Stimulated activated naive B cell treated with anti-CD40 and anti-IgM and Interleukin-4, amounts not matched to agents 10 μg/mL and 1 μg/mL and 100 μg/mL, for 72 hours (primary cell): ENCODE results near the gene SNX18.

ENCODE experiments used
- ATAC-seq, 2 donors: fragments of 150-1000 bp; cut with Tn5 transposase; replicated peaks; 2 replicates each; pipeline ENCODE4 v1.10.0; 2021; ENCODE audit warnings: moderate library complexity in 1 of 2
- DNase-seq: peaks from one replicate; pipeline ENCODE4 v3.0.0; 2021
- H3K27ac Mint-ChIP-seq: one replicate; pipeline ENCODE4 v1.8.0; 2022; ENCODE audit warnings: mild to moderate bottlenecking, mixed read lengths
- H3K27me3 Mint-ChIP-seq, 2 donors: one replicate each; pipeline ENCODE4 v1.8.0; 2022; ENCODE audit warnings: mixed read lengths in 2 of 2
- H3K36me3 Mint-ChIP-seq, 2 donors: one replicate each; pipeline ENCODE4 v1.8.0; 2022; ENCODE audit warnings: mixed read lengths in 2 of 2, mild to moderate bottlenecking in 1 of 2
- H3K4me1 Mint-ChIP-seq, 2 donors: one replicate each; pipeline ENCODE4 v1.8.0; 2022; ENCODE audit warnings: mixed read lengths in 2 of 2, mild to moderate bottlenecking in 1 of 2
- H3K4me3 Mint-ChIP-seq, 2 donors: one replicate each; pipeline ENCODE4 v1.8.0; 2022; ENCODE audit warnings: mild to moderate bottlenecking in 2 of 2, mixed read lengths in 2 of 2, moderate library complexity in 1 of 2
- H3K9me3 Mint-ChIP-seq, 2 donors: one replicate each; pipeline ENCODE4 v1.8.0; 2022; ENCODE audit warnings: mixed read lengths in 2 of 2, mild to moderate bottlenecking in 1 of 2

SNX18 gene

GRCh38 chr5:54540286-54540685 lies 22.7 kb downstream of the SNX18 start:
- no peak overlapping the region for H3K27ac Mint-ChIP-seq
- ATAC-seq, result no peak
- H3K27me3 Mint-ChIP-seq, result no peaks in the 10 kb centered on the region
- peaks cover 34 to 56% of the 10 kb centered on the region in 2 donors for H3K4me1 Mint-ChIP-seq
- H3K4me3 Mint-ChIP-seq, result no peak overlapping the region
- DNase-seq, result no peak
- H3K36me3 Mint-ChIP-seq, result peaks cover 25 to 38% of the 10 kb centered on the region in 2 donors
- H3K9me3 Mint-ChIP-seq, result no peaks in the 10 kb centered on the region

DNA sequence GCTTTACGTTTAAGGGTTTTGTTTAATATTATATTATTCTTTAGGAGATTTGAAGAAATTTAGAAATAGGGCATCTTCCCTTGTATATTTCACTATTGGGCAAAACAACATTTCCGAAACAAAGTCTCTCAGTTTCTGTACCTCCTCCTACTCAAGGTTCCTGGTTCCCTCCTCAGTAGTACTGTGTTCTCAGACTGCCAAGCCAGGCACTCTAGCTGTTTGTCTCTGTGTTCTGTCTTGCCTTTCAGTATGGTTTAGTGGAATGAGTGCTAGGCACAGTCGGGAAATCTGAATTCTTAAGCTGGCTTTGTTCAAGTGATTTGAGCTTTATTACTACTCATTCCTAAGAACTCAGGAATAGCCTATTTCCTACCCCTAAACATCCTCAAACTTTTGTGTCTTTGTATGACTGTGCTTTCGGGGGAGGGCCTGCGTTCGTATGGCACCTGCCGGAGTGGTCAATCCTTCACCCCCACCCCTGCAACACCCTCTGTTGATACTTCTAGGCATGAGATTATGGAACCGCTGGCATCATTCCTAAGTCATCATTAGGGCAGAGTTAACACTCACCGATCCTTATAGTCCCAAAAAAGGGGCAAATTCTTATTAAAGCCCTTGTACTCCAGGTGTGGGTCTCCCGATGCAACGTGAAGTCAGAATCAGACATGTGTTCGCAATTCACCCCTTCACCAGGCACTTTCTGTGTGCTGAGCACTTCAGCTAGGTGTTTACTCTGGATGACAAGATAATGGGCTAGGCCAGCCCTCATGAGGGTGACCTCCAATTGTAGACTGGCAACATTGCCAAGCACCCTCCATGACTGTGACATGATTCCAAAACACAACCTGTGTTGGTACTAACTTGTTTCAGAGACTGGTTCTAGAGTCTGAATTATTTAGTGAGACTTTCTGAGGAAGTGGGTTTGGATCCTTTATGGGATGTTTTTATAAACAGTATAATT lies 24.5 kb downstream of the SNX18 start:
- H3K9me3 Mint-ChIP-seq, result no peaks in the 10 kb centered on the region
- ATAC-seq (no peak), DNase-seq (no peak)
- H3K27me3 Mint-ChIP-seq, result no peaks in the 10 kb centered on the region
- no peak overlapping the region for H3K27ac Mint-ChIP-seq
- H3K4me1 Mint-ChIP-seq, result peaks cover 26 to 38% of the 10 kb centered on the region in 2 donors
- H3K4me3 Mint-ChIP-seq, result no peak overlapping the region
- peaks cover 18 to 23% of the 10 kb centered on the region in 2 donors for H3K36me3 Mint-ChIP-seq

DNA sequence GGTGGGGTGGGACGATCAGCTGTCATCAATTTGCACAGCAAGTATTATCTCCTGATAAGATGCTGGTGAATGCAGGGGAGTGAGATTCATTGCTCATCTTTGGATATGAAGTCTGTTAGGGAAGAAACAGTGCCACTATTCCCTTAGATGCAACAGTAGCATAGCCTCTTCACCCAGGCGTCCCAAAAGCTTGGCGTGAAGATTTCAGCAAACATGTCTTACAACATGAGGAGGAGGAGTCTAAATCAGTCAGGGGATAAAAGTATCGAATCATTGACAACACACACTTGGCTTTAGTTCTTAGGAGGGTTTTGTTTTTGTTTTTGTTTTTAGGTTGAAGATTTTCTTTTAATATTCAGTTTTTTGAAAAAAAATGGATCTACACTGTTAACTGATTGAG lies 26.5 kb downstream of the SNX18 start:
- H3K4me3 Mint-ChIP-seq, result no peak overlapping the region
- peaks cover 17 to 27% of the 10 kb centered on the region in 2 donors for H3K36me3 Mint-ChIP-seq
- H3K4me1 Mint-ChIP-seq, result peaks cover 16 to 23% of the 10 kb centered on the region in 2 donors
- no peak for DNase-seq
- no peaks in the 10 kb centered on the region for H3K9me3 Mint-ChIP-seq
- H3K27ac Mint-ChIP-seq, result no peak overlapping the region
- no peak for ATAC-seq
- no peaks in the 10 kb centered on the region for H3K27me3 Mint-ChIP-seq

GRCh38 chr5:54545796-54546195 lies 28.2 kb downstream of the SNX18 start:
- ATAC-seq, result no peak
- Mint-ChIP-seq H3K4me3 (no peak overlapping the region), H3K9me3 (no peaks in the 10 kb centered on the region), H3K36me3 (peaks cover 9 to 23% of the 10 kb centered on the region in 2 donors), H3K4me1 (peaks cover 10 to 21% of the 10 kb centered on the region in 2 donors), H3K27me3 (no peaks in the 10 kb centered on the region), H3K27ac (no peak overlapping the region)
- no peak for DNase-seq

DNA sequence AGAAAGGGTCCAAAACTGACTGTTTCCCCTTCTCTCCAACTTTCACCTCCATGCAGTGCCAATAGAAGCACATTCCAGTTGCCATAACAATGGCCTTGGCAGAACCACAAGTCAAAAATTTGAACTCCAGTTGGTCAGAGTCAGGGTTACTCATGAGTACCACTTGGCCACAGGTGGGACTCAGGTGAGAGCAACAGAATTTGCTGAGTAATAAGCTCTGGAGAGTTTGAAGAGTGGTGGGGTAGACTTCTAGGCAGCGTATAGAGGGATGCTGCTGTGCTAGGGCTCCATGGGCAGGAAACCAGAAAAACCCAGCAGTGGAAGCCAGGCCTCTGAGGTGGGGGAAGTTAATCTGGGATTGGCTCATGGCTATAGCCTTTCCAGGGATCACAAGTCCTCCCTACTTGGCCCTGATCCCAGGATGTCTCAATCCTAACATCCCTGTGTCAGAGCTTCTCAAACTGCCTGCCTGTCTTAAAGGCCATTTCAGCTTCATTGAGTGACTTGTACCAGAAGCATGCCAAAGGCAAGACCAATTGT lies 30.2 kb downstream of the SNX18 start:
- DNase-seq, result no peak
- H3K4me1 Mint-ChIP-seq, result peaks cover 0 to 7% of the 10 kb centered on the region in 2 donors
- no peak overlapping the region for H3K4me3 Mint-ChIP-seq
- ATAC-seq, result no peak
- peaks cover 21 to 38% of the 10 kb centered on the region in 2 donors for H3K36me3 Mint-ChIP-seq
- no peaks in the 10 kb centered on the region for H3K9me3 Mint-ChIP-seq
- peak overlapping the region; percentile 79 for H3K27ac Mint-ChIP-seq
- H3K27me3 Mint-ChIP-seq, result no peaks in the 10 kb centered on the region

- Mint-ChIP-seq H3K36me3 (peaks cover 25 to 39% of the 10 kb centered on the region in 2 donors), H3K27me3 (no peaks in the 10 kb centered on the region), H3K9me3 (no peaks in the 10 kb centered on the region), H3K27ac (no peak overlapping the region), H3K4me1 (peaks cover 0 to 12% of the 10 kb centered on the region in 2 donors), H3K4me3 (no peak overlapping the region)
- ATAC-seq (no peak), DNase-seq (no peak)
Observed at GRCh38 chr5:54548565-54548964, 31.0 kb downstream of the SNX18 start.

DNA sequence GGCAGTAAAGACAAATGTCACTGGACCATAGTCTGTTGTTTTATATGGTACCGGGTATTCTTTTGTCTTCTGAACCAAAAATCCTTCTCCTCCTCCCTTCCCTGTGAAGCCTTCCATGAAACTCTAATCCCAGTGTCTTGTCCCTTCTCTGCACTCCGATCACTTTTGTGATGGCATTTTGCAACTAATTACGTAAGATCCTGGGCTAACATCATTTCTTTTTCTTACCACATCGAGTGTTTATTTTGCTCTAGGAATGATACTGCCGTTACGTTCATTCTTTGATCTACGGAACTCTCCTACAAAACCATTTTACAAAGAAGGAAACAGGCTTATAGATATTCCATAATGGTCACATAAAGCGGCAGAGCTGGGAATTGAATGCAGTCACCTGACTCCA lies 33.7 kb downstream of the SNX18 start:
- H3K27ac Mint-ChIP-seq, result peak overlapping the region; percentile 84
- H3K4me1 Mint-ChIP-seq, result peaks cover 0 to 12% of the 10 kb centered on the region in 2 donors
- no peaks in the 10 kb centered on the region for H3K9me3 Mint-ChIP-seq
- no peaks in the 10 kb centered on the region for H3K27me3 Mint-ChIP-seq
- ATAC-seq (no peak), DNase-seq (no peak)
- H3K36me3 Mint-ChIP-seq, result peaks cover 21 to 37% of the 10 kb centered on the region in 2 donors
- H3K4me3 Mint-ChIP-seq, result no peak overlapping the region

GRCh38 chr5:54551926-54552325 lies 34.4 kb downstream of the SNX18 start:
- Mint-ChIP-seq H3K27ac (no peak overlapping the region), H3K27me3 (no peaks in the 10 kb centered on the region), H3K9me3 (no peaks in the 10 kb centered on the region), H3K36me3 (peaks cover 21 to 37% of the 10 kb centered on the region in 2 donors), H3K4me1 (peaks cover 0 to 12% of the 10 kb centered on the region in 2 donors), H3K4me3 (no peak overlapping the region)
- no peak for DNase-seq
- no peak for ATAC-seq

- H3K4me1 Mint-ChIP-seq, result peaks cover 0 to 15% of the 10 kb centered on the region in 2 donors
- H3K27ac Mint-ChIP-seq, result no peak overlapping the region
- H3K9me3 Mint-ChIP-seq, result no peaks in the 10 kb centered on the region
- no peaks in the 10 kb centered on the region for H3K27me3 Mint-ChIP-seq
- peaks cover 21 to 38% of the 10 kb centered on the region in 2 donors for H3K36me3 Mint-ChIP-seq
- H3K4me3 Mint-ChIP-seq, result no peak overlapping the region
- ATAC-seq (no peak), DNase-seq (no peak)
Observed at GRCh38 chr5:54552446-54552845, 34.9 kb downstream of the SNX18 start.

- Mint-ChIP-seq H3K9me3 (no peaks in the 10 kb centered on the region), H3K36me3 (peaks cover 21 to 34% of the 10 kb centered on the region in 2 donors), H3K4me1 (peaks cover 2 to 21% of the 10 kb centered on the region in 2 donors), H3K4me3 (no peak overlapping the region), H3K27me3 (no peaks in the 10 kb centered on the region), H3K27ac (no peak overlapping the region)
- no peak for DNase-seq
- no peak for ATAC-seq
Observed at GRCh38 chr5:54553659-54554207, 36.2 kb downstream of the SNX18 start.

- Mint-ChIP-seq H3K27me3 (no peaks in the 10 kb centered on the region), H3K4me1 (peaks cover 11 to 29% of the 10 kb centered on the region in 2 donors), H3K4me3 (no peak overlapping the region), H3K27ac (no peak overlapping the region), H3K36me3 (peaks cover 18 to 34% of the 10 kb centered on the region in 2 donors), H3K9me3 (peaks cover 0 to 2% of the 10 kb centered on the region in 2 donors)
- ATAC-seq, result no peak
- no peak for DNase-seq
Observed at GRCh38 chr5:54556141-54556540, 38.6 kb downstream of the SNX18 start.

DNA sequence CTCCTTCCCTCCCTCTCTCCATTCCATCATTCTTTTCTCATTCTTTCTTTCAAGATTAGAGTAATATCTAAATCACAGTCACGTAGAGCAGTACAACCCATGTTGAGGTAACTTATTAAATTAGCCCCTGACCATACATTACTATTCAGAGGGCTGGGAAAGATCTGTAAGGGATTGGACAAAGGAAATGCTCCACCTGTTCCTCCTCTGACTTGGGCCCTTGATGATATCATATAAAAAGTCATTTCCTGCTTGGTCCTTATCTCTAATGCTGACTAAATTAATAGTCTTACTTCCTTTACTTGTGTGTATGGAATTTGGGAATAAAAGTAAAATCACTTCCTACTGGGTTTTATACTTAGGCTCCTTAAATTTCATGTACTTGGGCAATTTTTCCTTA lies 40.8 kb downstream of the SNX18 start:
- Mint-ChIP-seq H3K36me3 (peaks cover 2 to 16% of the 10 kb centered on the region in 2 donors), H3K4me3 (no peak overlapping the region), H3K4me1 (peaks cover 11 to 24% of the 10 kb centered on the region in 2 donors), H3K27ac (no peak overlapping the region), H3K27me3 (no peaks in the 10 kb centered on the region), H3K9me3 (peaks cover 0 to 2% of the 10 kb centered on the region in 2 donors)
- DNase-seq (no peak), ATAC-seq (no peak)

- H3K36me3 Mint-ChIP-seq, result peaks cover 0 to 12% of the 10 kb centered on the region in 2 donors
- no peak for DNase-seq
- H3K9me3 Mint-ChIP-seq, result peaks cover 0 to 2% of the 10 kb centered on the region in 2 donors
- H3K4me1 Mint-ChIP-seq, result peaks cover 11 to 24% of the 10 kb centered on the region in 2 donors
- no peak overlapping the region for H3K27ac Mint-ChIP-seq
- H3K27me3 Mint-ChIP-seq, result no peaks in the 10 kb centered on the region
- no peak for ATAC-seq
- no peak overlapping the region for H3K4me3 Mint-ChIP-seq
Observed at GRCh38 chr5:54561651-54562050, 44.1 kb downstream of the SNX18 start.

- H3K36me3 Mint-ChIP-seq, result peaks cover 0 to 13% of the 10 kb centered on the region in 2 donors
- H3K27me3 Mint-ChIP-seq, result no peaks in the 10 kb centered on the region
- ATAC-seq, result no peak
- no peak overlapping the region for H3K27ac Mint-ChIP-seq
- H3K9me3 Mint-ChIP-seq, result peaks cover 0 to 6% of the 10 kb centered on the region in 2 donors
- H3K4me1 Mint-ChIP-seq, result peaks cover 15 to 26% of the 10 kb centered on the region in 2 donors
- no peak overlapping the region for H3K4me3 Mint-ChIP-seq
- DNase-seq, result no peak
Observed at GRCh38 chr5:54563083-54563761, 45.7 kb downstream of the SNX18 start.
